MV-4-11 (cell line): ENCODE data around the gene CAND2.
"Not testable (repeated sequence)": the region's sequence is repeated elsewhere in the genome, so short reads cannot be mapped to it uniquely, and the experiment has no call there.

Source experiments
- DNase-seq: peaks from one replicate; lab custom pipeline; 2025; lab: John Stamatoyannopoulos, UW

CAND2 gene

GRCh38 chr3:12771236-12771635 lies 25.2 kb upstream of the CAND2 start:
- DNase-seq, result no peak

DNA sequence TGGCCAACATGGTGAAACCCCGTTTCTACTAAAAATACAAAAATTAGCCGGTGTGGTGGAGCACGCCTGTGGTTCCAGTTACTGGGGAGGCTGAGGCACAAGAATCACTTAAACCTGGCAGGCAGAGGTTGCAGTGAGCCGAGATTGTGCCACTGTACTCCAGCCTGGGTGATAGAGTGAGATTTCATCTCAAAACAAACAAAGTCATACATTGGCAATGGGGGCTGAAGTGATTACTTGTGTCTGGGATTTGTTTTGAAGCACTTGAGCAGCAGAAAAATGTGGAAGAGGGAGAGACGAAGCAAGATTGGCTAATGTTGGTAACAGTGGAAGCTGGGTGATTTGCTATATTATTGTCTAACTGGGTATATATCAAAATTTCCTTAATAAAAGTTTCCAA lies 24.0 kb upstream of the CAND2 start:
- DNase-seq, result no peak

GRCh38 chr3:12773030-12773709 lies 23.3 kb upstream of the CAND2 start:
- no peak for DNase-seq

DNA sequence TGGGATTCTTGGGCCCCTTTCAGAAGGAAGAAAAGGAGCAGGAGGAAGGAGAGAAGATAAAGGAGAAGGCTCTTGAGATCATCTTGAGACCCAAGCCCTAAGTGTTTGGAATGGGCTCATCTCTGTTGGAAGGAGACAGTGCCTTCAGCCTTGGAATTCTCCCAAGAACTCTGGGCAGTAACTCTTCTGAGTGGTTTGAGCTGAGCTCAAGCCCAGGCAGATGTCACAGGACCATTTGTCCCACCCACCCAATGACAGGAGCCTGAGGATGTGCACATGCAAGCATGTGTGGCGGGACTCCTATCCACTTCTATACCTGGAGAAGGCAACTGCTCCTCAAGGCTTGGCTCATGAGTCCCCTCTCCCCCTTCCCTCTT lies 22.8 kb upstream of the CAND2 start:
- no peak for DNase-seq

- DNase-seq, result no peak
These were observed 21.9 kb upstream of the CAND2 start for GRCh38 chr3:12774619-12775018.

DNA sequence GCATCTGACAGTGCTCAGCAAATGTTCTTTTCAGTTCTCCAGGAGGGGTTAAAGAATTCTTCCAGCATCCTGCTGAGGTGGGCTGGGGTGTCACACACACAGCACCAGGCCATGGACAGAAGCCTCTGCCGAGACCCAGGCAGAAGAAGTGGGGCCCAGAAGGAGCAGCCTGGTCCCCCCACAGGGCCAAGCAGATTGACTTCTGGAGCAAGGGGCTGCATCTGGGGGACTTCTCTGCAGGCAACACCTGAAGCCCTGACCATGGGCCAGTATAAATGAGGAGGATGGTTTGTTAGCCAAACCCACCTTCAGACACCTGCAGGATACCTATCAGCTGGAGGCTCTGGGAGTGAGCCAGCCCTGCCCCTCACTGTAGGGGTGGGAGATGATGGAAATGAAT lies 21.3 kb upstream of the CAND2 start:
- DNase-seq, result no peak

DNA sequence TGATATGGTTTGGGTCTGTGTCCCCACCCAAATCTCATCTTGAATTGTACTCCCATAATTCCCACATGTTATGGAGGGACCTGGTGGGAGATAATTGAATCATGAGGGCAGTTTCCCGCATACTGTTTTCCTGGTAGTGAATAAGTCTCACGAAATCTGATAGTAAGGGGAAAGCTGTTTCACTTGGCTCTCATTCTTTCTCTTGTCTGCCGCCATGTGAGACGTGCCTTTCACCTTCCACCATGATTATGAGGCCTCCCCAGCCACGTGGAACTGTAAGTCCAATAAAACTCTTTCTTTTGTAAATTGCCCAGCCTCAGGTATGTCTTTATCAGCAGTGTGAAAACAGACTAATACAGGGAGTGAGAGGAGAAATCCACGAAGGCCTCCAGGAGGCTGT lies 20.5 kb upstream of the CAND2 start:
- not testable (repeated sequence) for DNase-seq

- no peak for DNase-seq
These were observed 19.3 kb upstream of the CAND2 start for GRCh38 chr3:12777171-12777570.

GRCh38 chr3:12780751-12781150 lies 15.7 kb upstream of the CAND2 start:
- DNase-seq, result no peak

GRCh38 chr3:12782172-12782815 lies 14.2 kb upstream of the CAND2 start:
- DNase-seq, result no peak

DNA sequence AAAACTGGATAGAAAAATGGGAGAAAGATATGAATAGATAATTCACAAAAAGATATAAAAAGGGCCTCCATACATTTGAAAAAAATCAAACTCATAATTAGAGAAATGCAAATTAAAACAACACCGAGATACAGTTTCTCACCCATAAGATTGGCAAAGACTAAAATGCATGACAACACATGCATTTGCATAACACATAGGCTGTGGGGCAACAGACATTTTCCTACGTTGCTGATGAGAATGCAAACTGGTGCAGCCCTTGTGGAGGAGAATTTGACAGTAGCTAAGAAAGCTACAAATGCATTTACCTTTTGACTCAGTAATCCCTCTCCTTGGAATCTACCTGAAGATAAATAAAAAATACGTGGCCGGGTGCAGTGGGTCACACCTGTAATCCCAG lies 11.4 kb upstream of the CAND2 start:
- no peak for DNase-seq

DNA sequence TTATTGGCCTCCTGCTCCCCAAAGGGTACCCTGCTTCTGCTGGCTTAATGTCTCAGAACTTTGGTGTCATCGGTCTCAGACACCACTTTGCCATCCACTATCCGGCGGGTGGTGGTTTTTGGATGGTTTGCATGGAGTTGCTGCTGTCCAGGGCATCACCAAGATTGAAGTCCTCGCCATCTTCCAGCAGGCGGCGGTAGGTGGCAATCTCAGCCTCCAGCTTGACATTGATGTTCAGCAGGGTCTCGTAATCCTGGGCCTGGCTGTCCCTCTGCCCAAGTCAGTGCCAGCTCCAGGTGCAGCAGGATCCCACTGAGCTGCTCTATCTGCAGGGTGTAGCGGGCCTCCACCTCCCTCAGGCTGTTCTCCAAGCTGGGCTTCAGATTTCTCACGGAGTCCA lies 9.1 kb upstream of the CAND2 start:
- DNase-seq, result peak; percentile 6

GRCh38 chr3:12787967-12788690 lies 8.4 kb upstream of the CAND2 start:
- DNase-seq, result not testable (repeated sequence)

DNA sequence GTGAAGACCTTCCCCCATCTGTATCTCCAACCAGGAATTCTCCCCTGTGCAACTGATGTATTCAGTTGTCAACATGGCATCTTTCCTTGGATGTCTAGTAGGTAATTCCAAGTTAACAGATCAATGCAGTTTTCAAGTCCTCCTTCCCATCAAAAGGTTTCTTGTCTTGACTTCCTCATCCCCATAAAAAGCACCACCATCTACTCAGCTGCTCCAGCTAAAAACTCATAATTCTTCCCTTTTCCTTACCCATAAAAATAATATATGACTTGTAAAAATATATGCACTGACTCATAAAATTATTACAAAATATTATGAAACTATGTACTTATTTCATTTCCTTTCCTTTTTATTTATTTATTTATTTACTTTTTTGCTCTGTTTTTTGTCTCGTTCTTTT lies 5.0 kb upstream of the CAND2 start:
- no peak for DNase-seq

DNA sequence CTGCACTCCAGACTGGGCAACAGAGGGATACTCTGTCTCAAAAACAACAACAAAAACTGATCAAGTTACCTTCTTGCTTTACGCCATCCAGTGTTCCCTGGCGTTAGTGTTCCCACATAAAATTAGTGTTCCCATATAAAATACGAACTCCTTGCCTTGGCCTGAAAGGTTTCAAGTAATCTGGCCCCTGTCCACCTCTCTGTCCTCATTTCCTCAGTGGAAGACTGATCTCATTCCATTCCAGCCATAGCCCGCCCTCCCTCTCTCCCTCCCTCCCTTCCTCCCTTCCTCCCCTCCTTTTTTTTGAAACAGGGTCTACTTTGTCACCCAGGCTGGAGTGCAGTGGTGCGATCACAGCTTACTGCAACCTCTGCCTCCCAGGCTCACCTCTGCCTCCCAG lies 2.8 kb upstream of the CAND2 start:
- DNase-seq, result no peak

DNA sequence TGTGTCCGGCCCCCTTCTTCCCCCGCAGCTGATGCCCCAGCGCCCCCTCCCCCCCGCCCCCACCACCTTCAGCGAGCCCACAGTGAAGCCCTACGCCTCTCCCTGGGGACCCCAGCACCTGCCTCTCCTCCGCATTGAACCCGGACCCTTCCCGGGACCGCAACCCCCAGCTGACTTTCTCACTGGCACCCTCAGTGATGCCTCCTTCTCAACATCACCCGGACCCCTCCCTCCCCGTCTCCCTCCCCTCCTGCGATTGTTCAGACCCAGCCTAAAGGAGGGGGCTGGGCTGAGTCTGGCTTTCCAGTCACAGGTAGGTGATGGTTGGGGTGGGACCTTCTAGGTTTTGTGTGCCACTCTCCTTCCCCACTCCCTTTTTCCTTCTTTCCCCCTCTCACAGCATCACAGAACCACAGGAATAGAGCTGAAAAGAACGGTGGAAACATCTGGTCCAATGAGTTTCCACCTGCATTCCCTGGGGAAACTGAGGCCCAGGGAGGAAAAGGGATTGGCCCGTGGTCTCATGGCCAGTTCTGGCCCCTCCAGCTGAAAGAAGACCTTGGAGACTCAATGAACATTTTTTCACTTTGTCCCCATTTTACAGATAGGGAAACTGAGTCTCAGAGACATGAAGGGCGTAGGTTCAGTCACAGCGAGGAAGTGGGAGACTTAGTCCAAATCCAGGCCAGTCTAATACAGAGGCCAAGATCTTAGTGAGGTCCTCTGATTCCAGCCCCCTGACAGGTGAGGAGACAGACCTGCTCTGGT lies 828 bp downstream of the CAND2 start:
- DNase-seq, result no peak

DNA sequence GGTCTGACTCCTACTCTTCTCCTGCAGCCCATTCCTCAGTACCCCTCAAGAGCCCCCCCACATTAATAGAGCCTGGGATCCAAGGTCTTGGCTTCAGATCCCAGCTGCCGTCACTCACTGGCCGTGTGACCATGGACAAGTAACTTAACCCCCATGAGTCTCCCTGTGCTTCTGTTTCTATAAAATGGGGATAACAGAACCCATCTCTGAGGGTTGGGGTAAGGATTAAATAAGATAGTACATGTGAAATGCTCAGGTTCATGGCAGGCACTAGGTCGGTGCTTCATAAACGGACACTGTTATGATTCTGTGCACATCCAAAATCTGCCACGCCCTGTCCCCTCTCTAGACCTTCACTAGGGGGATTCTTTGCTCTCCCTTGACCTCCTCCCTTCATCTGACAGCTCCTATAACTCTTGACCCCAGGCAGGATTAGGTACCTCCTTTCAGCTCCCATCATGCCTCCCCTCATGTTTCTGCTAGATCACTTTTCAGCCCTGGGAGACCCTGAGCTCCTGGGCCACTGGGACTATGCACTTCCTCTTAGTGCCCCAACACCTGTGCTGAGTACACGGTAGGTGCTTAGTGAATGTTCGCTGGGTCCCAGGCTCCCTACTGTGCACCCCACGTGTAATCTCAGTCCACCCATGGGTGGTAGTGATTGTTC lies 1.5 kb downstream of the CAND2 start:
- DNase-seq, result no peak

DNA sequence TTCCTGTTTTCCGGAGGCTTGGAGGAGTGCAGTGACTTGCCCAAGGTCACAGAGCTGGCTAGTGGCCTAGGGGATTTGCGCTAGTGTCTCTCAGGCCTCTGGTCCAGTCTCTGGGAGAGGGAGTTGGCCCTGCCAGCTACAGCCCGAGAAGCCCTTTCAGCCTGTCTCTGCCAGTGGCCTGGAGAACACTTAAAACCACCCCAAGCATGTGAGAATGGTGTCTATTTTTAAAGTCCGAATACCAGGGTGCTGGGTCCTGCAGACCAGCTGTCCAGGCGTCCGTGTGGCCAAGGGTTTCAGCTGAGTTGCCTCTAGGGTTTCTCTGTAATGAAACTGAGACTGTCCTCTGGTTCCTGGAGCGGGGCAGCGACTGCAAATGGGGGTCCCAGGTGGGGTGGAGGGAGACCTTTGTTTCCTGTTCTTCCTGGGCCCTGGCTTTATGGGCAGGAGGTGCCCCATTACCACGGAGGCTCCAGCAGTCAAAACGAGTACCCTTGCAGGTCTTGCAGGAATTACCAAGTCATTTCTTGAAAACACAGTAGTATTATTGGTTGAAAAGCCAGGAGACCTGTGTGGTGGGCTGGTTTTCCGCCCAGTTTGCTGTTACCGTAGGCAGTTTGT lies 2.2 kb downstream of the CAND2 start:
- DNase-seq, result no peak

DNA sequence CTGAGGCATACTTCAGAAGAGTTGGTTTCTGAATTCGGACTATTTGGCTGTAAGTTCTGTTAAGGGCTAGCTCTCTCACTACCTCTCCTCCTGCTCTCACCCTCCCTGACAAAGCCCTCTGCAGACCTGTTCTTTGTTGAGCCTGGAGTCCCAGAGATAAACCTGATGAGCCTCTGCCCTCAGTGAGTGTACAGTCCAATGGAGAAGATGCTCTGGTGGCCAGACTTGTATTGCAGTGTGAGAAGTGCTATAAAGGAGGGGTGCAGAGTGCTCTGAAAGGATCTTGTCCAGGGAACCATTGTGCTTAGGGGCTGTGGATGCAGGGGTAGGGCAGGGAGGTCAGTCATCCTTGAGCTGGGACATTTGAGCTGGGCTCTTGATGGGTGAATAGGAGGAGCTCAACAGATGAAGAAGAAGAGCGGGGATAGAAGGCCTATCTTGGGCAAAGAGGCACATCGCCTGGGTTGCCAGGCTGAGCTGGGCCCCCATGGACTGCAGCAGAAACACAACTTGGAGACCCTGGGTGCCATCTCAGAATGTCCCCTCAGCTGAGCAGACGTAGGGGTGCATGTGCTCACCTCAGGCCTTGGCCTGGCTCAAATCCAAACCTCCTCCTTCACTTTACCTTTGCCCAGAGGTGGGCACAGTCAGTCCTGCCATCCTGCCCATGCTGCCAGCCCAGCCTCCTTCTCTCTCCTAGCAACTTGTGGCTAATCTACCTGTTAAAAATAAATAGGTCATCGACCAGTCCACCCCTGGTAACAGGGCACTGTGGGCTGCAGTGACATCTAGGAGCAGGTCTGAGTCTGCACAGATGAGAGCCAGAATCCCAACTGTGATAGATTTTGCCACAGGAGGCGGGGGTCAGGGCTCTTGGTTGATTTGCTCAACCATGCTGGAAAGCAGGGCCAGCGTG lies 3.3 kb downstream of the CAND2 start:
- DNase-seq, result no peak

GRCh38 chr3:12803371-12803770 lies 6.9 kb downstream of the CAND2 start:
- DNase-seq, result no peak

- no peak for DNase-seq
These were observed 10.6 kb downstream of the CAND2 start for GRCh38 chr3:12807066-12807465.
